Fibroblast of pulmonary artery (primary cell): ENCODE measurements around the gene ANO2.
A peak's percentile ranks its signal among the peaks of the same experiment; 100 is the strongest.

ENCODE experiments used
- DNase-seq: peaks from one replicate; pipeline ENCODE4 v3.0.0-alpha.2; 2010; ENCODE audit warnings: low read depth
- H3K4me3 ChIP-seq: replicated peaks from 2 replicates; pipeline ENCODE4 v1.5.1; 2011; ENCODE audit warnings: low read depth, mild to moderate bottlenecking, control low read depth, low read length, moderate library complexity
- CTCF ChIP-seq: IDR thresholded peaks from 2 replicates; pipeline ENCODE4 v1.5.1; 2011; ENCODE audit warnings: mild to moderate bottlenecking, control low read depth, low read length, inconsistent platforms; ENCODE audit errors: missing control alignments

The ANO2 gene

GRCh38 chr12:5748027-5748426 is 197.0 kb downstream of the ANO2 start:
- TF ChIP-seq CTCF: no peak
- no peak for DNase-seq
- no peak overlapping the region for H3K4me3 ChIP-seq

DNA sequence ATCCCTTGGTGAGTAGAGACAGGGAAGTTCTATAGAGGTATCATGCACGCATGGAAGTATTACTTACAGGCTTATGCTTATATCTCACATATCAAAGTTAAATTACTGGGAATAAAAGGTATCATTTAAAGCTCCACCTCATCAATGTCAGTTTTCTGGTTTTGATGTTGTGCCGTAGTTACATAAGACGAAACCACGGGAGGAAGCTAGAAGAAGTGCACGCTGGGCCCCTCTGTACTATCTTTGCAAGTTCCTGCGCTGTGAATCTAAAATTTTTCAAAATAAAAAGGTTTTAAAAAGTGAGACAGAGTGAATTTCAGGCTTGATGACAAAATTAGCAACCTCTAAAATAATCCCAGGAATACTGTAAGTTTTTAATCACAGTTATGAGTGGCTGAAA is 198.1 kb downstream of the ANO2 start:
- no peak overlapping the region for H3K4me3 ChIP-seq
- no peak for TF ChIP-seq CTCF
- DNase-seq: no peak

- DNase-seq: no peak
- no peak overlapping the region for H3K4me3 ChIP-seq
- no peak for TF ChIP-seq CTCF
These were observed 198.8 kb downstream of the ANO2 start for GRCh38 chr12:5746036-5746908.

- TF ChIP-seq CTCF: peak; percentile 60
- no peak overlapping the region for H3K4me3 ChIP-seq
- peak; percentile 45 for DNase-seq
These were observed 199.7 kb downstream of the ANO2 start for GRCh38 chr12:5745251-5745888.

DNA sequence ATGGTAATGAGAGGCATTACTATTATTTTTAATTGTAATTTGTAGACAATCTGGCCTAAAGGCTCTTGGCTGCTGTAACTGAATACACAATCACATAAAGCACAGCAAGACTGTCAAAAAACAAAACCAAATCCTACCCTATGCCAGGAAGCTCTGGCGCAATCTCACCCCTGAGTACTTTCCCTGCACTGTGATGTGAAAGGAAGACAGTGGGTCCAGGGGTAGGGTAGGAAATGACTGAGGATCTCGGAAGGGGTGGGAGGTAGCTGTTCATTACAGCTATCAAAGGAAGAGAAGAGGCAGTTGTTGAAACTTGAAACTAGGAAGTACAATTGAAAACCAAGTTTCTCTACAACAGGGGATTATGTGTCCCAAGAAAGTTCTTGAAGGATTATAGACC is 202.8 kb downstream of the ANO2 start:
- no peak for TF ChIP-seq CTCF
- DNase-seq: no peak
- no peak overlapping the region for H3K4me3 ChIP-seq

GRCh38 chr12:5739917-5740316 is 205.1 kb downstream of the ANO2 start:
- H3K4me3 ChIP-seq: no peak overlapping the region
- no peak for TF ChIP-seq CTCF
- no peak for DNase-seq
